LoVo (cell line): Measurements from ENCODE around the gene CXCR6.

ENCODE experiments used
- DNase-seq: peaks from one replicate; pipeline ENCODE4 v3.0.0-alpha.2; 2016; ENCODE audit warnings: low spot score

CXCR6 gene

GRCh38 chr3:45922950-45923590 lies 20.2 kb upstream of the CXCR6 start:
- no peak for DNase-seq

- DNase-seq, result peak; percentile 11
Observed at GRCh38 chr3:45923755-45924154, 19.5 kb upstream of the CXCR6 start.

- no peak for DNase-seq
Observed at GRCh38 chr3:45927881-45928280, 15.4 kb upstream of the CXCR6 start.

- DNase-seq, result no peak
Observed at GRCh38 chr3:45929042-45929679, 14.1 kb upstream of the CXCR6 start.

- no peak for DNase-seq
Observed at GRCh38 chr3:45931496-45931895, 11.8 kb upstream of the CXCR6 start.

GRCh38 chr3:45932112-45932511 lies 11.2 kb upstream of the CXCR6 start:
- DNase-seq, result no peak

GRCh38 chr3:45933591-45933990 lies 9.7 kb upstream of the CXCR6 start:
- no peak for DNase-seq

- DNase-seq, result no peak
Observed at GRCh38 chr3:45936261-45936660, 7.0 kb upstream of the CXCR6 start.

- DNase-seq, result no peak
Observed at GRCh38 chr3:45937206-45938042, 5.8 kb upstream of the CXCR6 start.

GRCh38 chr3:45938043-45938435 lies 5.2 kb upstream of the CXCR6 start:
- no peak for DNase-seq

GRCh38 chr3:45938864-45939263 lies 4.4 kb upstream of the CXCR6 start:
- peak; percentile 69 for DNase-seq

- DNase-seq, result no peak
Observed at GRCh38 chr3:45939341-45939771, 3.9 kb upstream of the CXCR6 start.

GRCh38 chr3:45940004-45940780 lies 3.1 kb upstream of the CXCR6 start:
- no peak for DNase-seq

- DNase-seq, result no peak
Observed at GRCh38 chr3:45940781-45941365, 2.4 kb upstream of the CXCR6 start.

- no peak for DNase-seq
Observed at GRCh38 chr3:45942051-45942825, 1.0 kb upstream of the CXCR6 start.

- DNase-seq, result no peak
Observed at GRCh38 chr3:45944830-45945620, 1.8 kb downstream of the CXCR6 start.

- DNase-seq, result no peak
Observed at GRCh38 chr3:45946307-45946706, 3.0 kb downstream of the CXCR6 start.

GRCh38 chr3:45946875-45947274 lies 3.6 kb downstream of the CXCR6 start:
- DNase-seq, result no peak

- no peak for DNase-seq
Observed at GRCh38 chr3:45947361-45947760, 4.1 kb downstream of the CXCR6 start.

GRCh38 chr3:45948311-45948781 lies 5.1 kb downstream of the CXCR6 start:
- no peak for DNase-seq
